Keratinocyte (primary cell): Measurements from ENCODE around the gene NFATC3. TPM values are rescaled to one million over a fixed set of nuclear protein-coding genes. Genes with fewer than 3 reads are reported as not detected.

Source experiments
- DNase-seq: peaks from one replicate; pipeline ENCODE4 v3.0.0-alpha.2; 2011; ENCODE audit warnings: low read depth, missing footprints, low spot score
- FAIRE-seq: peaks from 2 replicates; lab custom pipeline; 2011; peaks lifted over from hg19 to GRCh38; lab: Jason Lieb, UNC
- H2AFZ ChIP-seq: 2 replicates; pipeline ENCODE4 v1.6.0; 2012; ENCODE audit warnings: low read length, control low read depth, inconsistent platforms; ENCODE audit not compliant: control insufficient read depth
- H3K27ac ChIP-seq: 2 replicates; pipeline ENCODE4 v1.5.1; 2011; ENCODE audit warnings: low read length; ENCODE audit not compliant: control insufficient read depth, insufficient read depth
- H3K27me3 ChIP-seq: 3 replicates; pipeline ENCODE4 v1.6.0; 2011; ENCODE audit warnings: low read length; ENCODE audit not compliant: control insufficient read depth, insufficient read depth; ENCODE audit errors: extremely low read depth
- H3K36me3 ChIP-seq, 2 experiments: 2 replicates in 1 of 2; 3 replicates in 1 of 2; pipeline ENCODE4 v1.5.1; 2011; ENCODE audit warnings: low read length in 2 of 2, mild to moderate bottlenecking in 1 of 2; ENCODE audit not compliant: control insufficient read depth in 2 of 2, insufficient read depth in 2 of 2; ENCODE audit errors: extremely low read depth in 1 of 2
- H3K4me1 ChIP-seq: 3 replicates; pipeline ENCODE4 v1.5.1; 2011; ENCODE audit warnings: low read length; ENCODE audit not compliant: control insufficient read depth, insufficient read depth; ENCODE audit errors: extremely low read depth
- H3K4me2 ChIP-seq: 3 replicates; pipeline ENCODE4 v1.6.0; 2011; ENCODE audit warnings: low read depth, low read length; ENCODE audit not compliant: control insufficient read depth, insufficient read depth; ENCODE audit errors: extremely low read depth
- H3K4me3 ChIP-seq, 3 experiments: fragments of 200-600 bp in 1 of 3; sonication (generic) in 1 of 3; 2 replicates in 2 of 3; 3 replicates in 1 of 3; pipeline ENCODE4 v1.5.1; 2011 to 2016; ENCODE audit warnings: low read length in 3 of 3, mild to moderate bottlenecking in 3 of 3, control low read depth in 2 of 3, inconsistent platforms in 1 of 3, low read depth in 1 of 3, mixed read lengths in 1 of 3, mixed run types in 1 of 3, moderate library complexity in 1 of 3; ENCODE audit not compliant: control insufficient read depth in 2 of 3, insufficient read depth in 2 of 3; ENCODE audit errors: extremely low read depth in 1 of 3
- H3K79me2 ChIP-seq: 2 replicates; pipeline ENCODE4 v1.6.0; 2012; ENCODE audit warnings: low read length; ENCODE audit not compliant: control insufficient read depth, insufficient read depth
- H3K9ac ChIP-seq: 3 replicates; pipeline ENCODE4 v1.6.0; 2011; ENCODE audit warnings: low read length; ENCODE audit not compliant: control insufficient read depth, insufficient read depth; ENCODE audit errors: extremely low read depth
- H3K9me1 ChIP-seq: 3 replicates; pipeline ENCODE4 v1.6.0; 2011; ENCODE audit warnings: low read length; ENCODE audit not compliant: control insufficient read depth, insufficient read depth; ENCODE audit errors: extremely low read depth
- H3K9me3 ChIP-seq: 2 replicates; pipeline ENCODE4 v1.5.1; 2012; ENCODE audit warnings: low read depth, low read length; ENCODE audit not compliant: control insufficient read depth
- H4K20me1 ChIP-seq: 3 replicates; pipeline ENCODE4 v1.6.0; 2011; ENCODE audit warnings: low read length; ENCODE audit not compliant: control insufficient read depth, insufficient read depth; ENCODE audit errors: extremely low read depth
- EZH2 ChIP-seq: IDR thresholded peaks from one replicate; pipeline ENCODE4 v1.6.1; 2012; ENCODE audit warnings: inconsistent platforms, mild to moderate bottlenecking, low read length, moderate library complexity
- dilution Hi-C: fragments of 300-500 bp; cut with MboI; formaldehyde crosslinking; loops from one replicate; pipeline ENCODE4 v1.7.0; 2020; ENCODE audit warnings: low sequenced_read_pairs; ENCODE audit not compliant: extremely low pct_ligation_motif_present
- polyA plus RNA-seq, 5 experiments: library from polyadenylated mRNA; depleted of rRNA in 3 of 5; stranded (reverse) in 3 of 5; stranded (forward) in 1 of 5; unstranded in 1 of 5; fragments of >200 nt; gene quantifications; 1 replicate in 1 of 5; 2 replicates in 3 of 5; 3 replicates in 1 of 5; pipeline versions ENCODE4 v1.2.1 to v1.2.3, GENCODE V29; 2011 to 2012; ENCODE audit warnings: missing spikeins in 2 of 5, low read depth in 1 of 5, low replicate concordance in 1 of 5
- TF ChIP-seq, protein P1 (sequence below), 3 experiments: IDR thresholded peaks in 1 of 3; conservative IDR thresholded peaks in 1 of 3; optimal IDR thresholded peaks in 1 of 3; 2 replicates in 2 of 3; 3 replicates in 1 of 3; pipeline versions ENCODE3 to v1.5.1; 2011; ENCODE audit warnings: low read length in 3 of 3, mild to moderate bottlenecking in 3 of 3, moderate library complexity in 2 of 3, control low read depth in 1 of 3, inconsistent platforms in 1 of 3; ENCODE audit not compliant: insufficient read depth in 2 of 3; ENCODE audit errors: extremely low read depth in 1 of 3

NFATC3 gene
- polyA plus RNA-seq, 1 donor (not counting 4 experiments of a cell fraction or from before 2014, with no cell fraction given) = 11.5 TPM

DNA sequence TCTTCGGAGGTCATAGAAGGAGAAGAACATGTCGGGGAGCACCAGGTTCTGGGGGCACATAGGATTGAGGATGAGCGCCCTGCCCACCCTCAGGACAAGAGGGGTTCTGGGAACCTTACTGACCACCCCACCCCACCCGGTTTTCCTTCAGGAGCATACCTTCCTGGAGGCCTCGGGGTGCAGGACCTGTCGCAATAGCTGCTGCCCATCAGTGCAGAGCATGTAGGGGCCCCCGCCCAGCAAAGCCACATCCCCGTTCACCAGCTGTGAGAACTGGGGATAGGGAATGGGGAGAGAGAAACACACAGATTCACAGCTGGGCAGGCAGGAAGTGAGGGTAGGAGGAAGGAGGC lies 148.6 kb downstream of the NFATC3 start:
- no peaks in the 10 kb centered on the region for H3K9me3 ChIP-seq
- H2AFZ ChIP-seq = no peak overlapping the region
- H3K36me3 ChIP-seq = peaks cover 30 to 54% of the 10 kb centered on the region in 2 experiments
- TF ChIP-seq, protein P1, sequence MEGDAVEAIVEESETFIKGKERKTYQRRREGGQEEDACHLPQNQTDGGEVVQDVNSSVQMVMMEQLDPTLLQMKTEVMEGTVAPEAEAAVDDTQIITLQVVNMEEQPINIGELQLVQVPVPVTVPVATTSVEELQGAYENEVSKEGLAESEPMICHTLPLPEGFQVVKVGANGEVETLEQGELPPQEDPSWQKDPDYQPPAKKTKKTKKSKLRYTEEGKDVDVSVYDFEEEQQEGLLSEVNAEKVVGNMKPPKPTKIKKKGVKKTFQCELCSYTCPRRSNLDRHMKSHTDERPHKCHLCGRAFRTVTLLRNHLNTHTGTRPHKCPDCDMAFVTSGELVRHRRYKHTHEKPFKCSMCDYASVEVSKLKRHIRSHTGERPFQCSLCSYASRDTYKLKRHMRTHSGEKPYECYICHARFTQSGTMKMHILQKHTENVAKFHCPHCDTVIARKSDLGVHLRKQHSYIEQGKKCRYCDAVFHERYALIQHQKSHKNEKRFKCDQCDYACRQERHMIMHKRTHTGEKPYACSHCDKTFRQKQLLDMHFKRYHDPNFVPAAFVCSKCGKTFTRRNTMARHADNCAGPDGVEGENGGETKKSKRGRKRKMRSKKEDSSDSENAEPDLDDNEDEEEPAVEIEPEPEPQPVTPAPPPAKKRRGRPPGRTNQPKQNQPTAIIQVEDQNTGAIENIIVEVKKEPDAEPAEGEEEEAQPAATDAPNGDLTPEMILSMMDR (optimal IDR thresholded peaks at IDR 0.05 in 1 of 3, IDR thresholded peaks at IDR 0.05 in 1 of 3, conservative IDR thresholded peaks at IDR 0.05 in 1 of 3; ENCODE audit: extremely low read depth in 1 of 3, insufficient read depth in 2 of 3, low read length in 3 of 3) = no peak
- TF ChIP-seq EZH2 = no peak
- DNase-seq (no peak), FAIRE-seq (no peak)
- peaks cover 21% of the 10 kb centered on the region for H4K20me1 ChIP-seq
- peaks cover 29% of the 10 kb centered on the region for H3K4me1 ChIP-seq
- H3K4me3 ChIP-seq = peak overlapping the region; percentile 64 to 85 (median 83)
- peaks cover 35% of the 10 kb centered on the region for H3K79me2 ChIP-seq
- H3K9ac ChIP-seq = peak overlapping the region; percentile 89
- peak overlapping the region; percentile 93 for H3K27ac ChIP-seq
- H3K27me3 ChIP-seq = no peaks in the 10 kb centered on the region
- dilution Hi-C loops = no loop called here
- peak overlapping the region; percentile 100 for H3K4me2 ChIP-seq
- H3K9me1 ChIP-seq = peaks cover 3% of the 10 kb centered on the region

DNA sequence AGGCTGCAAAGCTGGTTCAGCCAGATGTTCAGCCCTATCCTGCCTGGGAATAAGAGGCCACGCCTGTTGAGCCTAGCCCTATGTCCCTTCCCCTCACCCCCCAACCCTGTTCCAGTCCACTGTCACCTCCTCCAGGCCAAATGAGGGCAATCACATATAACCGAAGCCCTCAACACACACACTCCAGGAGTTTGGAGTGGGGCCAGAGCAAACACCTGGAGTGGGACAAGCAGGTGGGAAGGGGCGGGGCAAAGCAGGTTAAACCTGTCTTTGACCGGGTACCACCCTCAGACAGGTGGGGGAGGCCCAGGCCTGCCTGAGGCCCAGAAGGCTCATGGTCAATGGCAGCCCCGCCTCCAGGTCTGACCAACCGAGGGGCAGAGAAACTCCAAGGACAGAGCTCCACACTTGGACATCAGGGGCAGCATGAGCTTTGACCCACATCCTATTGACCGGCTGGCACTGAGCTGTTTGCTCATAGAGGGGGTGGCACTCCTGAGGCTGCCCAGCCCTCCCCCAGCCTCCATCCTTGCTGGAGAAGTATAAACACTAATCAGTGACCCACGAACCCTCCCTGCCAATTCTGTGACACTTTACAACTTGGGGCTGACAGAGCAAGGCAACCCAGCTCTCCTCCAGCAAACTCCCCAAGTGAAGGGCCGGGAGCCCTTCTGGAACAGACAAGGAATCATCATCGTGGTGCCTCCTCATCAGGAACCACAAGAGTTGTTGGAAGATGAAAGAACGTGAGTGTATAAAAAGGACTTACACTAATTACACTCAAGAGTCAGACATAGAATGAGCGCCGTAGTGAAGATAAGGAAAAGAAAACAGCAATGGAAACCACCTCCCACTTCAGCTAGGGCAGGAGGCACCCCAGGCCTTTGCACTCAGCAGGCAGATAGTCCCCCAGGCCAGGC lies 149.3 kb downstream of the NFATC3 start:
- H3K4me2 ChIP-seq = peak overlapping the region; percentile 100
- peak; percentile 88 for FAIRE-seq
- dilution Hi-C loops = no loop called here

More for the DNA sequence above, 149.3 kb downstream of the NFATC3 start:
- Histone ChIP-seq H3K27me3 (no peaks in the 10 kb centered on the region), H3K9me3 (no peaks in the 10 kb centered on the region), H3K4me3 (peak overlapping the region; percentile 64 to 85 (median 83)), H3K4me1 (peaks cover 29% of the 10 kb centered on the region), H3K9me1 (peaks cover 3% of the 10 kb centered on the region), H3K9ac (peak overlapping the region; percentile 89), H3K36me3 (peaks cover 28 to 50% of the 10 kb centered on the region in 2 experiments), H3K79me2 (peaks cover 35% of the 10 kb centered on the region), H4K20me1 (peaks cover 21% of the 10 kb centered on the region), H2AFZ (no peak overlapping the region), H3K27ac (peak overlapping the region; percentile 93)
- peak; percentile 45 for DNase-seq
- TF ChIP-seq EZH2 = no peak
